ENCODE results near the gene EXOC6. TPM values are rescaled to one million over a fixed set of nuclear protein-coding genes. Genes with fewer than 3 reads are reported as not detected.
A peak's percentile ranks its signal among the peaks of the same experiment; 100 is the strongest.

The EXOC6 gene
- total and polyA plus RNA-seq, 11 donors = 5.8 to 12.3 (median 9.9) TPM

GRCh38 chr10:93080350-93081046 is 232.2 kb downstream of the EXOC6 start:
- peak; percentile 72 to 85 (median 79) for TF ChIP-seq CTCF (IDR thresholded peaks at IDR 0.05)
- TF ChIP-seq POLR2A (IDR thresholded peaks at IDR 0.05) = no peak

DNA sequence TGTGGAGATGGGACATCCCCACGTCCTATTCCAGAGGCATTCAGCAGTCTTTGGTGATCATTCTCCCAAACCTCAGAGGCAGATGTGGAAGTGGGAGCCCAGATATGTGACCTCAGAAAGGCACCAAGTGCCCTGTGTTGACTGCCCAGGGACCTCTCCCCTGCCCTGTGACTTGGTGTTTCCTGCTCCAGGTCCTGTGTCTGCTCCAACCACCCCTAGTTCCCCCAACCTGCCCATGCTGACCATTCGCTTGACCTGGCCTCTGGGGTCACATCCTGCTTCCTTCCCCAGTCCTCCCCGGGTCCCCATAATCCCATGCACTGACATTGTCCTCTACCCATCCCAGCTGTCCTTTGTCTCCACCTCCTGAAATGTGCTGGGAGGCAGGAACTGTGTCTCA is 233.0 kb downstream of the EXOC6 start:
- Histone ChIP-seq H3K9me3 (no peaks in the 10 kb centered on the region), H3K4me3 (no peak overlapping the region), H3K27ac (no peak overlapping the region), H3K27me3 (peaks cover 0 to 46% (median 18%) of the 10 kb centered on the region in 9 donors), H3K36me3 (no peaks in the 10 kb centered on the region), H3K4me1 (peaks cover 0 to 7% (median 0%) of the 10 kb centered on the region in 12 donors)
- no peak for TF ChIP-seq CTCF (IDR thresholded peaks at IDR 0.05)
- TF ChIP-seq POLR2A (IDR thresholded peaks at IDR 0.05) = no peak
- DNase-seq (no peak), ATAC-seq (no peak)
- 43 to 75% (median 54%) methylated on average over 2 to 3 of the region's 3 CpGs for WGBS, 4 donors
- intact Hi-C loops (cut with DNase I) = loop anchor here in 9 of 10 donors (2.0 to 10.0 kb wide), 7 partner anchors 203 to 273 kb away; no protein-coding TSS in a partner anchor

More at GRCh38 chr10:93080350-93081046, 232.2 kb downstream of the EXOC6 start:
- 55 to 57% (median 56%) methylated on average over 15 to 22 of the region's 22 CpGs for WGBS, 4 donors
- H3K9me3 ChIP-seq = no peaks in the 10 kb centered on the region
- ATAC-seq (peak in 3 of 4 donors; percentile 58 to 70 (median 69)), DNase-seq (peak in 2 of 5 donors; percentile 49 to 54)
- peaks cover 0 to 7% (median 0%) of the 10 kb centered on the region in 12 donors for H3K4me1 ChIP-seq
- no peak overlapping the region for H3K4me3 ChIP-seq
- no peaks in the 10 kb centered on the region for H3K36me3 ChIP-seq
- H3K27me3 ChIP-seq = peaks cover 0 to 54% (median 25%) of the 10 kb centered on the region in 9 donors
- intact Hi-C loops (cut with DNase I) = loop anchor here in 9 of 10 donors (1.0 to 10.0 kb wide), 8 partner anchors 204 to 274 kb away; no protein-coding TSS in a partner anchor
- H3K27ac ChIP-seq = no peak overlapping the region

- Histone ChIP-seq H3K36me3 (no peaks in the 10 kb centered on the region), H3K27me3 (peaks cover 0 to 41% (median 18%) of the 10 kb centered on the region in 9 donors), H3K9me3 (no peaks in the 10 kb centered on the region), H3K4me1 (peaks cover 0 to 7% (median 0%) of the 10 kb centered on the region in 12 donors), H3K4me3 (no peak overlapping the region), H3K27ac (no peak overlapping the region)
- intact Hi-C loops (cut with DNase I) = loop anchor here in 9 of 10 donors (2.0 to 10.0 kb wide), 7 partner anchors 203 to 273 kb away; no protein-coding TSS in a partner anchor
- TF ChIP-seq POLR2A (IDR thresholded peaks at IDR 0.05) = no peak
- no peak for TF ChIP-seq CTCF (IDR thresholded peaks at IDR 0.05)
- no peak for ATAC-seq
- DNase-seq = no peak
- WGBS, 4 donors = 63 to 72% (median 68%) methylated on average over 10 of the region's 10 CpGs
Measured at GRCh38 chr10:93081834-93082233, 233.5 kb downstream of the EXOC6 start.

- peaks cover 0 to 7% (median 0%) of the 10 kb centered on the region in 12 donors for H3K4me1 ChIP-seq
- no peaks in the 10 kb centered on the region for H3K36me3 ChIP-seq
- no peak overlapping the region for H3K27ac ChIP-seq
- intact Hi-C loops (cut with DNase I) = loop anchor here in 7 of 10 donors (5.0 to 10.0 kb wide), 4 partner anchors 201 to 271 kb away; no protein-coding TSS in a partner anchor
- no peak overlapping the region for H3K4me3 ChIP-seq
- TF ChIP-seq CTCF (IDR thresholded peaks at IDR 0.05) (no peak), POLR2A (IDR thresholded peaks at IDR 0.05) (no peak)
- H3K27me3 ChIP-seq = peaks cover 0 to 26% (median 18%) of the 10 kb centered on the region in 9 donors
- no peak for DNase-seq
- H3K9me3 ChIP-seq = no peaks in the 10 kb centered on the region
- ATAC-seq = no peak
- WGBS, 4 donors = 85 to 90% (median 86%) methylated on average over 7 of the region's 7 CpGs
Measured at GRCh38 chr10:93083743-93084539, 235.6 kb downstream of the EXOC6 start.

Data from heart left ventricle (tissue), 16 donors.